PC-9 (cell line): ENCODE measurements around the gene KRT16. TPM values are rescaled to one million over a fixed set of nuclear protein-coding genes. Genes with fewer than 3 reads are reported as not detected.
"Not testable (repeated sequence)": the region's sequence is repeated elsewhere in the genome, so short reads cannot be mapped to it uniquely, and the experiment has no call there.

ENCODE experiments used
- BruUV-seq: library from RNA; stranded (reverse); fragments of 400-500 nt; replicated peaks from 2 replicates; lab custom pipeline; 2021; lab: Mats Ljungman, UMichigan
- CTCF ChIA-PET: fragments of 300-600 bp; sonication (Branson Sonifier 250); formaldehyde crosslinking; loops from one replicate; lab custom pipeline; 2022; ENCODE audit warnings: antibody characterized with exemption; lab: Charles Lee
- POLR2A ChIA-PET: fragments of 300-600 bp; sonication (Branson Sonifier 250); formaldehyde crosslinking; loops from one replicate; lab custom pipeline; 2022; ENCODE audit warnings: antibody characterized with exemption; ENCODE audit not compliant: unreplicated experiment; lab: Charles Lee
- DNase-seq, 2 experiments: peaks; one replicate each; pipeline versions ENCODE4 v3.0.0 to v3.0.0-alpha.2; 2015 to 2022; ENCODE audit warnings: mixed read lengths in 1 of 2
- H2AFZ ChIP-seq: fragments of 200-600 bp; sonication (generic); 2 replicates; pipeline ENCODE4 v1.8.1; 2017; ENCODE audit warnings: antibody characterized with exemption
- H3F3A ChIP-seq: fragments of 200-600 bp; sonication (generic); 2 replicates; pipeline ENCODE4 v1.8.1; 2017; ENCODE audit warnings: antibody characterized with exemption, mild to moderate bottlenecking, low read depth; ENCODE audit not compliant: insufficient read depth
- H3K27ac ChIP-seq: fragments of 200-600 bp; sonication (generic); 2 replicates; pipeline ENCODE4 v1.6.1; 2016; ENCODE audit warnings: mixed run types
- H3K27me3 ChIP-seq: fragments of 200-600 bp; sonication (generic); 2 replicates; pipeline ENCODE4 v1.6.1; 2016; ENCODE audit warnings: low read depth, mixed run types; ENCODE audit not compliant: insufficient read depth
- H3K36me3 ChIP-seq: fragments of 200-600 bp; sonication (generic); 2 replicates; pipeline ENCODE4 v1.6.1; 2016; ENCODE audit warnings: low read depth, mixed run types
- H3K4me1 ChIP-seq: fragments of 200-600 bp; sonication (generic); replicated peaks from 2 replicates; pipeline ENCODE4 v1.6.1; 2016; ENCODE audit warnings: mixed run types; ENCODE audit not compliant: insufficient read depth
- H3K4me2 ChIP-seq: fragments of 200-600 bp; sonication (generic); 2 replicates; pipeline ENCODE4 v1.6.1; 2017; ENCODE audit warnings: mixed run types
- H3K4me3 ChIP-seq: fragments of 200-600 bp; sonication (generic); 2 replicates; pipeline ENCODE4 v1.6.1; 2016; ENCODE audit warnings: mixed run types
- H3K79me2 ChIP-seq: fragments of 200-600 bp; sonication (generic); 2 replicates; pipeline ENCODE4 v1.6.1; 2017; ENCODE audit warnings: low read depth, mixed run types
- H3K9me2 ChIP-seq: fragments of 200-600 bp; sonication (generic); 2 replicates; pipeline ENCODE4 v1.8.1; 2017; ENCODE audit warnings: mild to moderate bottlenecking; ENCODE audit not compliant: insufficient read depth
- H3K9me3 ChIP-seq: fragments of 200-600 bp; sonication (generic); 2 replicates; pipeline ENCODE4 v1.8.1; 2016; ENCODE audit warnings: low read depth; ENCODE audit not compliant: insufficient read depth
- H4K20me1 ChIP-seq: fragments of 200-600 bp; sonication (generic); 2 replicates; pipeline ENCODE4 v1.8.1; 2017; ENCODE audit not compliant: insufficient read depth
- EZH2 ChIP-seq: fragments of 200-600 bp; sonication (generic); IDR thresholded peaks from 2 replicates; pipeline ENCODE4 v1.8.0; 2017; ENCODE audit warnings: antibody characterized with exemption, low read depth
- intact Hi-C: fragments of 100-400 bp; cut with micrococcal nuclease; formaldehyde crosslinking; loops from one replicate; pipeline ENCODE4 v1.10.0; 2022; ENCODE audit not compliant: unreplicated experiment
- total RNA-seq: library from RNA; stranded (reverse); gene quantifications from 2 replicates; pipeline ENCODE4 v1.2.3, GENCODE V29; 2021
- TF ChIP-seq, protein P1 (sequence below): fragments of 200-600 bp; sonication (generic); conservative IDR thresholded peaks from 2 replicates; pipeline ENCODE4 v1.6.1; 2017; ENCODE audit warnings: mixed run types, antibody characterized with exemption, mild to moderate bottlenecking, moderate library complexity

KRT16 gene
- total RNA-seq, 1 experiment from 2014 or later = 41.7 TPM

DNA sequence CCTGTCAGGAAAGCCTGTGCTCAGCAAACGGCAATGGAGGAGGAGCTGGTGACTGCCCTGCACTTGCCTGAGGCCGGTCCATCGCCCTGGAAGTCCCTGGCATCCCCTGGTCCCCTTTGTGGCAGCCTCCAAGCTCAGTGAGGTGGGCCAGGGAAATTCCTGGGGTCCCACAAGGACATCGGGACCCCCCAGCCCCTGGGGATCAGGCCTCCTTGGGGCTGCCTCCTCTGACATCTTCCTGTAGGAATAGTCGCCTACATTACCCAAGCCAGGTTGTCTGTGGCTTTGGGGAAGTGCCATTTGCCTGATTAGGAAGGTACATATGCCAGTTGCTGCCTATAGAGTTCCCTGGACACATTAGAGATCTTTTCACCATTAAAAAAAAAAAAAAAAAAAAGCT lies 33.6 kb downstream of the KRT16 start:
- Histone ChIP-seq H3F3A (peaks cover 29% of the 10 kb centered on the region; the same call in 1 of the 2 replicates), H3K4me1 (peaks cover 56% of the 10 kb centered on the region), H3K4me3 (no peak overlapping the region), H3K9me3 (no peaks in the 10 kb centered on the region), H3K79me2 (no peaks in the 10 kb centered on the region), H3K27me3 (no peaks in the 10 kb centered on the region), H3K27ac (peak overlapping the region; percentile 7; the same call in 1 of the 2 replicates), H2AFZ (0 out of 2 replicates have a peak overlapping the region, but pooled peaks have one; percentile 39), H3K36me3 (no peaks in the 10 kb centered on the region), H4K20me1 (no peaks in the 10 kb centered on the region), H3K4me2 (peak overlapping the region; percentile 41), H3K9me2 (no peaks in the 10 kb centered on the region)
- intact Hi-C loops = loop anchor here (1.0 to 5.0 kb wide), 4 partner anchors 30 to 83 kb away; partner anchors contain the start of gene KRT17
- TSS peak; percentile 90 for BruUV-seq
- no peak for DNase-seq
- no peak for TF ChIP-seq EZH2
- TF ChIP-seq, protein P1, sequence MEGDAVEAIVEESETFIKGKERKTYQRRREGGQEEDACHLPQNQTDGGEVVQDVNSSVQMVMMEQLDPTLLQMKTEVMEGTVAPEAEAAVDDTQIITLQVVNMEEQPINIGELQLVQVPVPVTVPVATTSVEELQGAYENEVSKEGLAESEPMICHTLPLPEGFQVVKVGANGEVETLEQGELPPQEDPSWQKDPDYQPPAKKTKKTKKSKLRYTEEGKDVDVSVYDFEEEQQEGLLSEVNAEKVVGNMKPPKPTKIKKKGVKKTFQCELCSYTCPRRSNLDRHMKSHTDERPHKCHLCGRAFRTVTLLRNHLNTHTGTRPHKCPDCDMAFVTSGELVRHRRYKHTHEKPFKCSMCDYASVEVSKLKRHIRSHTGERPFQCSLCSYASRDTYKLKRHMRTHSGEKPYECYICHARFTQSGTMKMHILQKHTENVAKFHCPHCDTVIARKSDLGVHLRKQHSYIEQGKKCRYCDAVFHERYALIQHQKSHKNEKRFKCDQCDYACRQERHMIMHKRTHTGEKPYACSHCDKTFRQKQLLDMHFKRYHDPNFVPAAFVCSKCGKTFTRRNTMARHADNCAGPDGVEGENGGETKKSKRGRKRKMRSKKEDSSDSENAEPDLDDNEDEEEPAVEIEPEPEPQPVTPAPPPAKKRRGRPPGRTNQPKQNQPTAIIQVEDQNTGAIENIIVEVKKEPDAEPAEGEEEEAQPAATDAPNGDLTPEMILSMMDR = no peak
- POLR2A ChIA-PET = interaction anchor here (0.6 to 1.2 kb wide), 4 partner anchors 14 to 77 kb away, joined by 3 to 24 read pairs (median 10); partner anchors contain the start of gene KRT19
- CTCF ChIA-PET = interaction anchor here (0.7 to 2.2 kb wide), 6 partner anchors 30 to 761 kb away, joined by 3 to 25 read pairs (median 8); no protein-coding TSS in a partner anchor

DNA sequence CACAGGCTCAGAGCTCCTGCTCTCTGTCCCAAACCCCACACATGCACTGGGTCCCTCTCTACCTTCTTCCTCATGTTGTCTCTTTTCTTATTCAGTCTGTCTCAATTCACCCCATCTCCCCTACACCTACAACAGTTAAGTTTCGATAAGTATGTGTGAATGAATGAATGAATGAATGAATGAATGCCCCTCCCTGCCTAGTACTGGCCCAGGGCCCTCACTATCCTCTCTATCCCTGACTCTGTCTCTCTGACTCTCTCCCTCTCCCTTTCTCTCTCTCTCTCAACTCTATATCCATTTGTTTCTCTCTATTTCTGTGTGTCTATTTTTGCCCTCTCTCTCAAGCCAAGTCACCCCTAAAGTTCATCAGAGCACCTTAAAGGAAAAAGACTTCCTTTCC lies 34.0 kb downstream of the KRT16 start:
- Histone ChIP-seq H3K9me2 (no peaks in the 10 kb centered on the region), H3K79me2 (no peaks in the 10 kb centered on the region), H3K4me2 (peak overlapping the region; percentile 41; the same call in 1 of the 2 replicates), H3K27me3 (no peaks in the 10 kb centered on the region), H3K36me3 (no peaks in the 10 kb centered on the region), H3F3A (peaks cover 29% of the 10 kb centered on the region; the same call in 1 of the 2 replicates), H4K20me1 (no peaks in the 10 kb centered on the region), H2AFZ (0 out of 2 replicates have a peak overlapping the region, but pooled peaks have one; percentile 39), H3K4me1 (peaks cover 56% of the 10 kb centered on the region), H3K27ac (peak overlapping the region; percentile 7; the same call in 1 of the 2 replicates), H3K4me3 (no peak overlapping the region), H3K9me3 (no peaks in the 10 kb centered on the region)
- TF ChIP-seq, protein P1 = no peak
- TF ChIP-seq EZH2 = no peak
- CTCF ChIA-PET = interaction anchor here (0.7 to 2.2 kb wide), 4 partner anchors 29 to 760 kb away, joined by 3 to 25 read pairs (median 10); no protein-coding TSS in a partner anchor
- intact Hi-C loops = loop anchor here (5.0 kb wide), 1 partner anchor 44 kb away; the partner anchor contains the start of gene KRT17
- no TSS peak for BruUV-seq
- DNase-seq = no peak
- POLR2A ChIA-PET = interaction anchor here (0.7 kb wide), 1 partner anchor 77 kb away, joined by 3 read pairs; no protein-coding TSS in a partner anchor

DNA sequence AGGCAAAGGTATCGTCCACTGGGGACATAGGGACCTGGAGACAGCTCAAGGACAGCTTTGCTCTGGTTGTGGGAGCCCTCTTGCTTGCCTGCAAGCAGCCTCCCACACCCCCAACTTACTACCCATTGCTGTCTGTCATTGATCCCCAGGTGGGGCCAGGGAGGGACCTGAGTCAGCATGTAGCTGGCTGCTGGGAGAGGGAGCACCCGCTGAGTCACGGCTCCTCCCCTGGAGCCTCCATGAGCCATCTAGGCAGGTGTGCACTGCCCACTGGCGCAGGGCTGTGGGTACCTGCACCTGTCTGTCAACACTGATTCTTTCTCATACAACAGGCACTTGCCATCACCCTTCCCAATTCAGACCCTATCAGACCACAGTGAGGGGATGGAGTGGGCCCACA lies 35.8 kb downstream of the KRT16 start:
- H3K4me3 ChIP-seq, BruUV-seq, H2AFZ ChIP-seq, H3K79me2 ChIP-seq, H4K20me1 ChIP-seq, H3K4me2 ChIP-seq, H3K9me2 ChIP-seq, H3K9me3 ChIP-seq, H3K27ac ChIP-seq, H3K36me3 ChIP-seq, H3K27me3 ChIP-seq: not testable (repeated sequence)
- peaks cover 29% of the 10 kb centered on the region; the same call in 1 of the 2 replicates for H3F3A ChIP-seq
- TF ChIP-seq, protein P1 = 0 out of 2 replicates have a peak, but pooled peaks have one; percentile 30
- intact Hi-C loops = loop anchor here (5.0 kb wide), 1 partner anchor 46 kb away; the partner anchor contains the start of gene KRT17
- CTCF ChIA-PET = interaction anchor here (1.3 kb wide), 1 partner anchor 28 kb away, joined by 7 read pairs; no protein-coding TSS in a partner anchor
- H3K4me1 ChIP-seq = peaks cover 44% of the 10 kb centered on the region
- POLR2A ChIA-PET = interaction anchor here (0.6 kb wide), 1 partner anchor 1017 kb away, joined by 3 read pairs; no protein-coding TSS in a partner anchor
- peak; percentile 56 to 67 for DNase-seq
